Measurements from ENCODE around the gene IQGAP2. TPM values are rescaled to one million over a fixed set of nuclear protein-coding genes. Genes with fewer than 3 reads are reported as not detected.

IQGAP2 gene
- total RNA-seq, 1 experiment from 2014 or later: 13.4 TPM

GRCh38 chr5:76419597-76420298, 16.7 kb downstream of the IQGAP2 start:
- BruUV-seq (replicated peaks): no TSS peak
- intact Hi-C loops (cut with micrococcal nuclease; ENCODE audit: unreplicated experiment): no loop called here
- no peak for TF ChIP-seq CTCF (IDR thresholded peaks at IDR 0.05; ENCODE audit: unreplicated experiment)
- no peaks in the 10 kb centered on the region for H3K36me3 Mint-ChIP-seq (ENCODE audit: insufficient read depth, unreplicated experiment)
- no peak for DNase-seq
- CTCF ChIA-PET: interaction anchor here (0.7 kb wide), 1 partner anchor 77 kb away, joined by 3 read pairs; no protein-coding TSS in a partner anchor
- no peaks in the 10 kb centered on the region for H3K27me3 Mint-ChIP-seq (ENCODE audit: unreplicated experiment)
- no peaks in the 10 kb centered on the region for H3K4me1 Mint-ChIP-seq (ENCODE audit: low read depth, unreplicated experiment)
- no peak overlapping the region for H3K4me3 Mint-ChIP-seq (ENCODE audit: low read depth, unreplicated experiment)
- no peaks in the 10 kb centered on the region for H3K9me3 Mint-ChIP-seq (ENCODE audit: low read depth, unreplicated experiment)
- no peak overlapping the region for H3K27ac Mint-ChIP-seq (ENCODE audit: unreplicated experiment)

GRCh38 chr5:76422227-76422626, 19.1 kb downstream of the IQGAP2 start:
- TF ChIP-seq CTCF (IDR thresholded peaks at IDR 0.05; ENCODE audit: unreplicated experiment): no peak

GRCh38 chr5:76422742-76423141, 19.7 kb downstream of the IQGAP2 start:
- CTCF ChIA-PET: no interaction called here
- Mint-ChIP-seq H3K27ac (ENCODE audit: unreplicated experiment) (no peak overlapping the region), H3K27me3 (ENCODE audit: unreplicated experiment) (peaks cover 8% of the 10 kb centered on the region), H3K36me3 (ENCODE audit: insufficient read depth, unreplicated experiment) (no peaks in the 10 kb centered on the region), H3K4me1 (ENCODE audit: low read depth, unreplicated experiment) (no peaks in the 10 kb centered on the region), H3K9me3 (ENCODE audit: low read depth, unreplicated experiment) (no peaks in the 10 kb centered on the region), H3K4me3 (ENCODE audit: low read depth, unreplicated experiment) (no peak overlapping the region)
- no peak for DNase-seq
- intact Hi-C loops (cut with micrococcal nuclease; ENCODE audit: unreplicated experiment): no loop called here
- no peak for TF ChIP-seq CTCF (IDR thresholded peaks at IDR 0.05; ENCODE audit: unreplicated experiment)
- BruUV-seq (replicated peaks): no TSS peak

More at GRCh38 chr5:76422227-76422626, 19.1 kb downstream of the IQGAP2 start:
- Mint-ChIP-seq H3K27ac (ENCODE audit: unreplicated experiment) (no peak overlapping the region), H3K36me3 (ENCODE audit: insufficient read depth, unreplicated experiment) (no peaks in the 10 kb centered on the region), H3K4me3 (ENCODE audit: low read depth, unreplicated experiment) (no peak overlapping the region), H3K9me3 (ENCODE audit: low read depth, unreplicated experiment) (no peaks in the 10 kb centered on the region), H3K4me1 (ENCODE audit: low read depth, unreplicated experiment) (no peaks in the 10 kb centered on the region), H3K27me3 (ENCODE audit: unreplicated experiment) (peaks cover 3% of the 10 kb centered on the region)
- no peak for DNase-seq
- no TSS peak for BruUV-seq (replicated peaks)
- CTCF ChIA-PET: interaction anchor here (0.5 kb wide), 1 partner anchor 161 kb away, joined by 4 read pairs; no protein-coding TSS in a partner anchor
- intact Hi-C loops (cut with micrococcal nuclease; ENCODE audit: unreplicated experiment): no loop called here

- TF ChIP-seq CTCF (IDR thresholded peaks at IDR 0.05; ENCODE audit: unreplicated experiment): no peak
- Mint-ChIP-seq H3K4me1 (ENCODE audit: low read depth, unreplicated experiment) (no peaks in the 10 kb centered on the region), H3K36me3 (ENCODE audit: insufficient read depth, unreplicated experiment) (no peaks in the 10 kb centered on the region), H3K27ac (ENCODE audit: unreplicated experiment) (no peak overlapping the region), H3K9me3 (ENCODE audit: low read depth, unreplicated experiment) (no peaks in the 10 kb centered on the region), H3K27me3 (ENCODE audit: unreplicated experiment) (peaks cover 12% of the 10 kb centered on the region), H3K4me3 (ENCODE audit: low read depth, unreplicated experiment) (no peak overlapping the region)
- CTCF ChIA-PET: no interaction called here
- BruUV-seq (replicated peaks): no TSS peak
- DNase-seq: no peak
- intact Hi-C loops (cut with micrococcal nuclease; ENCODE audit: unreplicated experiment): no loop called here
Measured at GRCh38 chr5:76425146-76425545, 22.1 kb downstream of the IQGAP2 start.

All from Calu3 (cell line).